ENCODE data around the gene STK39.

Gene STK39

GRCh38 chr2:168159754-168160585 lies 87.4 kb downstream of the STK39 start:
- DNase-seq (ENCODE audit: low read depth), result no peak

GRCh38 chr2:168158586-168158985 lies 88.8 kb downstream of the STK39 start:
- no peak for DNase-seq (ENCODE audit: low read depth)

GRCh38 chr2:168157926-168158325 lies 89.5 kb downstream of the STK39 start:
- no peak for DNase-seq (ENCODE audit: low read depth)

- DNase-seq (ENCODE audit: low read depth), result no peak
These were observed 90.3 kb downstream of the STK39 start for GRCh38 chr2:168157070-168157469.

- no peak for DNase-seq (ENCODE audit: low read depth)
These were observed 90.7 kb downstream of the STK39 start for GRCh38 chr2:168156661-168157060.

- no peak for DNase-seq (ENCODE audit: low read depth)
These were observed 91.7 kb downstream of the STK39 start for GRCh38 chr2:168155680-168156079.

- DNase-seq (ENCODE audit: low read depth), result no peak
These were observed 92.3 kb downstream of the STK39 start for GRCh38 chr2:168155046-168155445.

- DNase-seq (ENCODE audit: low read depth), result no peak
These were observed 94.4 kb downstream of the STK39 start for GRCh38 chr2:168152902-168153530.

- DNase-seq (ENCODE audit: low read depth), result no peak
These were observed 97.4 kb downstream of the STK39 start for GRCh38 chr2:168149986-168150385.

GRCh38 chr2:168149150-168149974 lies 98.0 kb downstream of the STK39 start:
- no peak for DNase-seq (ENCODE audit: low read depth)

GRCh38 chr2:168147830-168148794 lies 99.3 kb downstream of the STK39 start:
- DNase-seq (ENCODE audit: low read depth), result no peak

- no peak for DNase-seq (ENCODE audit: low read depth)
These were observed 100.2 kb downstream of the STK39 start for GRCh38 chr2:168146892-168147810.

- DNase-seq (ENCODE audit: low read depth), result no peak
These were observed 101.7 kb downstream of the STK39 start for GRCh38 chr2:168145426-168146310.

- DNase-seq (ENCODE audit: low read depth), result no peak
These were observed 102.4 kb downstream of the STK39 start for GRCh38 chr2:168145011-168145410.

GRCh38 chr2:168143813-168144212 lies 103.6 kb downstream of the STK39 start:
- no peak for DNase-seq (ENCODE audit: low read depth)

- no peak for DNase-seq (ENCODE audit: low read depth)
These were observed 106.5 kb downstream of the STK39 start for GRCh38 chr2:168140892-168141291.

GRCh38 chr2:168139852-168140251 lies 107.5 kb downstream of the STK39 start:
- no peak for DNase-seq (ENCODE audit: low read depth)

- DNase-seq (ENCODE audit: low read depth), result no peak
These were observed 108.5 kb downstream of the STK39 start for GRCh38 chr2:168138901-168139300.

GRCh38 chr2:168138374-168138773 lies 109.0 kb downstream of the STK39 start:
- no peak for DNase-seq (ENCODE audit: low read depth)

Measured in stimulated activated CD8-positive, alpha-beta memory T cell treated with anti-CD3 and anti-CD28 coated beads, Interleukin-12 subunit alpha, Interleukin-12 subunit beta, amount 100 ng/mL, for 4 hours (primary cell).